Fibroblast of lung (primary cell): ENCODE measurements around the gene MBTD1. TPM values are rescaled to one million over a fixed set of nuclear protein-coding genes. Genes with fewer than 3 reads are reported as not detected.

Experiments
- DNase-seq, 2 donors: peaks; one replicate each; pipeline versions ENCODE4 v3.0.0 to v3.0.0-alpha.2; 2010; ENCODE audit warnings: low read depth in 2 of 2
- H2AFZ ChIP-seq: 2 replicates; pipeline ENCODE4 v1.5.1; 2012; ENCODE audit warnings: low read length, control low read depth, inconsistent platforms
- H3K27ac ChIP-seq: 2 replicates; pipeline ENCODE4 v1.5.1; 2011; ENCODE audit warnings: low read length, control low read depth; ENCODE audit not compliant: insufficient read depth
- H3K27me3 ChIP-seq: 2 replicates; pipeline ENCODE4 v1.5.1; 2011; ENCODE audit warnings: mild to moderate bottlenecking, low read length; ENCODE audit not compliant: control insufficient read depth, insufficient read depth
- H3K36me3 ChIP-seq: 2 replicates; pipeline ENCODE4 v1.5.1; 2011; ENCODE audit warnings: low read length; ENCODE audit not compliant: control insufficient read depth, insufficient read depth
- H3K4me1 ChIP-seq: 2 replicates; pipeline ENCODE4 v1.5.1; 2011; ENCODE audit warnings: low read length; ENCODE audit not compliant: control insufficient read depth, insufficient read depth; ENCODE audit errors: extremely low read depth
- H3K4me2 ChIP-seq: 2 replicates; pipeline ENCODE4 v1.5.1; 2011; ENCODE audit warnings: low read length, control low read depth; ENCODE audit not compliant: insufficient read depth; ENCODE audit errors: extremely low read depth
- H3K4me3 ChIP-seq, 4 experiments: fragments of 200-600 bp in 1 of 4; sonication (generic) in 1 of 4; replicated peaks in 1 of 4; 2 replicates each; pipeline ENCODE4 v1.5.1; 2011 to 2016; ENCODE audit warnings: low read length in 4 of 4, low read depth in 3 of 4, mild to moderate bottlenecking in 3 of 4, control low read depth in 2 of 4, inconsistent platforms in 1 of 4, mixed read lengths in 1 of 4; ENCODE audit not compliant: insufficient read depth in 1 of 4; ENCODE audit errors: control extremely low read depth in 1 of 4
- H3K79me2 ChIP-seq: 2 replicates; pipeline ENCODE4 v1.5.1; 2012; ENCODE audit warnings: mild to moderate bottlenecking, low read length, inconsistent platforms; ENCODE audit not compliant: control insufficient read depth, insufficient read depth
- H3K9ac ChIP-seq: 2 replicates; pipeline ENCODE4 v1.5.1; 2011; ENCODE audit warnings: mild to moderate bottlenecking, low read length, control low read depth; ENCODE audit not compliant: insufficient read depth
- H3K9me3 ChIP-seq: 2 replicates; pipeline ENCODE4 v1.5.1; 2012; ENCODE audit warnings: low read depth, low read length; ENCODE audit not compliant: control insufficient read depth, insufficient read depth
- H4K20me1 ChIP-seq: 2 replicates; pipeline ENCODE4 v1.5.1; 2011; ENCODE audit warnings: low read length; ENCODE audit not compliant: control insufficient read depth, insufficient read depth; ENCODE audit errors: extremely low read depth
- EZH2 ChIP-seq: IDR thresholded peaks from 2 replicates; pipeline ENCODE4 v1.5.1; 2012; ENCODE audit warnings: low read length, control low read depth, mild to moderate bottlenecking; ENCODE audit errors: missing control alignments
- polyA plus RNA-seq, 2 donors: library from polyadenylated mRNA; depleted of rRNA in 1 of 2; stranded (reverse) in 1 of 2; unstranded in 1 of 2; fragments of >200 nt; gene quantifications; 2 replicates each; pipeline ENCODE4 v1.2.1, GENCODE V29; 2011 to 2012; ENCODE audit warnings: missing spikeins in 1 of 2
- total RNA-seq: library from RNA; depleted of rRNA; stranded (reverse); fragments of >200 nt; gene quantifications from 2 replicates; pipeline ENCODE4 v1.2.1, GENCODE V29; 2014
- TF ChIP-seq, protein P1 (sequence below), 2 donors: IDR thresholded peaks in 1 of 2; conservative IDR thresholded peaks in 1 of 2; 1 replicate in 1 of 2; 2 replicates in 1 of 2; pipeline ENCODE4 v1.5.1; 2011 to 2012; ENCODE audit warnings: low read length in 2 of 2, control low read depth in 1 of 2, inconsistent platforms in 1 of 2, low read depth in 1 of 2, mild to moderate bottlenecking in 1 of 2

MBTD1 gene
- total and polyA plus RNA-seq, 2 donors (not counting 1 experiment from before 2014, with no cell fraction given): 4.4 to 13.7 TPM

DNA sequence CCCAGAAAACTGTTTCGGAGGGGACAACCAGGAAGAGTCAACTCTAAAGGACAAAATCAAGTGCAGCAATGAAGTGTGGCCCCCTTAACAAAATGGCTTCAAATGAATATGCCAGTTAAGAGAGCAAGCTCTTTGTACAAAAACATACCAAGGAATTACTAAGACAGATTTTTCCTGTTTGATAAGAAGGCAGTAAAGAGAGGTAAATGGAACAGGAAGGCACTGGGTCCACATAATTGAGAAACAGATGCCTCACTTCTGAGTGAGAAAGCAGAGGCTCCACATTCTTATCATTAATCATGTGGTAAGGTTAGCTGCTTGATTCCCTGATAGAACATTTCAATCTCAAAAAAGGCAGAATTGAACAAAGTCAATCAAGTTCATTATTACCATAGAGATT lies 44.9 kb downstream of the MBTD1 start:
- no peaks in the 10 kb centered on the region for H3K9me3 ChIP-seq
- H3K27ac ChIP-seq: no peak overlapping the region
- H3K4me1 ChIP-seq: no peaks in the 10 kb centered on the region
- H3K27me3 ChIP-seq: no peaks in the 10 kb centered on the region
- H3K4me2 ChIP-seq: no peak overlapping the region
- no peaks in the 10 kb centered on the region for H3K79me2 ChIP-seq
- no peaks in the 10 kb centered on the region for H4K20me1 ChIP-seq
- peaks cover 4% of the 10 kb centered on the region for H3K36me3 ChIP-seq
- no peak for DNase-seq
- no peak overlapping the region for H3K9ac ChIP-seq
- TF ChIP-seq, protein P1, sequence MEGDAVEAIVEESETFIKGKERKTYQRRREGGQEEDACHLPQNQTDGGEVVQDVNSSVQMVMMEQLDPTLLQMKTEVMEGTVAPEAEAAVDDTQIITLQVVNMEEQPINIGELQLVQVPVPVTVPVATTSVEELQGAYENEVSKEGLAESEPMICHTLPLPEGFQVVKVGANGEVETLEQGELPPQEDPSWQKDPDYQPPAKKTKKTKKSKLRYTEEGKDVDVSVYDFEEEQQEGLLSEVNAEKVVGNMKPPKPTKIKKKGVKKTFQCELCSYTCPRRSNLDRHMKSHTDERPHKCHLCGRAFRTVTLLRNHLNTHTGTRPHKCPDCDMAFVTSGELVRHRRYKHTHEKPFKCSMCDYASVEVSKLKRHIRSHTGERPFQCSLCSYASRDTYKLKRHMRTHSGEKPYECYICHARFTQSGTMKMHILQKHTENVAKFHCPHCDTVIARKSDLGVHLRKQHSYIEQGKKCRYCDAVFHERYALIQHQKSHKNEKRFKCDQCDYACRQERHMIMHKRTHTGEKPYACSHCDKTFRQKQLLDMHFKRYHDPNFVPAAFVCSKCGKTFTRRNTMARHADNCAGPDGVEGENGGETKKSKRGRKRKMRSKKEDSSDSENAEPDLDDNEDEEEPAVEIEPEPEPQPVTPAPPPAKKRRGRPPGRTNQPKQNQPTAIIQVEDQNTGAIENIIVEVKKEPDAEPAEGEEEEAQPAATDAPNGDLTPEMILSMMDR (conservative IDR thresholded peaks at IDR 0.05 in 1 of 2, IDR thresholded peaks at IDR 0.05 in 1 of 2; ENCODE audit: low read depth in 1 of 2, low read length in 2 of 2): no peak
- no peak for TF ChIP-seq EZH2
- no peak overlapping the region for H3K4me3 ChIP-seq
- no peak overlapping the region for H2AFZ ChIP-seq

DNA sequence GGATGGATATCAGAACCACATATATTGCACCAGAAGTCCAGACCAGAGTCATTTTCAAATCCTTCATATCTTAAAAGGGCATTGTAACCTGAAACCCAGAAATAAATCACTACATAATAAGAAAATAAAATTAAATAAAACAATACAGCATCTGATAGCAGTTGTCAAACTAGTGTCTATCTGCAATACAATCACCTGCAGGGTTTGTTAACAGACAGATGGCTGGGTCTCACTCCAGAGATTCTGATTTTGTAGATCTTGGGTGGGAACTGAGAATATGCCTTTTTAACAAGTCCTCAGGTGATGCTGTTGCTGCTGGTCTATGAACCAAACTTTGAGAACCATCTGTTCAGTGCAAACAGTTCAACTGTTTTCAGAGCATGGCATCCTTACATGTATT lies 56.0 kb downstream of the MBTD1 start:
- Histone ChIP-seq H3K27me3 (no peaks in the 10 kb centered on the region), H3K27ac (no peak overlapping the region), H3K4me3 (no peak overlapping the region), H3K9me3 (no peaks in the 10 kb centered on the region), H3K9ac (no peak overlapping the region), H3K79me2 (no peaks in the 10 kb centered on the region), H4K20me1 (no peaks in the 10 kb centered on the region), H3K4me1 (no peaks in the 10 kb centered on the region), H2AFZ (no peak overlapping the region), H3K4me2 (no peak overlapping the region), H3K36me3 (peaks cover 4% of the 10 kb centered on the region)
- no peak for TF ChIP-seq EZH2
- TF ChIP-seq, protein P1 (conservative IDR thresholded peaks at IDR 0.05 in 1 of 2, IDR thresholded peaks at IDR 0.05 in 1 of 2; ENCODE audit: low read depth in 1 of 2, low read length in 2 of 2): no peak
- DNase-seq: no peak

DNA sequence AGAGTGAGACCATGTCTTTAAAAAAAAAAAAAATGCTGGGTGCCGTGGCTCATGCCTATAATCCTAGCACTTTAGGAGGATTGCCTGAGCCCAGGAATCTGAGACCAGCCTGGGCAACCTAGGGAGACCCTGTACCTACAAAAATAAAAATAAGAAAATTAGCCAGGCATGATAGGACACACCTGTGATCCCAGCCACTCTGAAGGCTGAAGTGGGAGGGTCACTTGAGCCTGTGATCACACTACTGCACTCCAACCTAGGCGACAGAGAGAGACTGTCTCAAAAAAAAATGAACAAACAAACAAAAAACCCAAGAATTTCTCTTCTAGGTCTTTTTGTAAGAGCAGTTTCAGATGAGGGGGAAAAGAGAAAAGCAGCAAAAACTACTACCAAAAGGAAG lies 59.0 kb downstream of the MBTD1 start:
- H4K20me1 ChIP-seq: no peaks in the 10 kb centered on the region
- H3K79me2 ChIP-seq: no peaks in the 10 kb centered on the region
- no peaks in the 10 kb centered on the region for H3K27me3 ChIP-seq
- H3K4me3 ChIP-seq: no peak overlapping the region
- no peaks in the 10 kb centered on the region for H3K4me1 ChIP-seq
- H3K4me2 ChIP-seq: no peak overlapping the region
- H3K36me3 ChIP-seq: no peaks in the 10 kb centered on the region
- no peak overlapping the region for H3K27ac ChIP-seq
- TF ChIP-seq EZH2: no peak
- TF ChIP-seq, protein P1 (conservative IDR thresholded peaks at IDR 0.05 in 1 of 2, IDR thresholded peaks at IDR 0.05 in 1 of 2; ENCODE audit: low read depth in 1 of 2, low read length in 2 of 2): no peak
- no peaks in the 10 kb centered on the region for H3K9me3 ChIP-seq
- H3K9ac ChIP-seq: no peak overlapping the region
- no peak for DNase-seq
- H2AFZ ChIP-seq: no peak overlapping the region
